ENCODE measurements around the gene SCO2.

SCO2 gene

DNA sequence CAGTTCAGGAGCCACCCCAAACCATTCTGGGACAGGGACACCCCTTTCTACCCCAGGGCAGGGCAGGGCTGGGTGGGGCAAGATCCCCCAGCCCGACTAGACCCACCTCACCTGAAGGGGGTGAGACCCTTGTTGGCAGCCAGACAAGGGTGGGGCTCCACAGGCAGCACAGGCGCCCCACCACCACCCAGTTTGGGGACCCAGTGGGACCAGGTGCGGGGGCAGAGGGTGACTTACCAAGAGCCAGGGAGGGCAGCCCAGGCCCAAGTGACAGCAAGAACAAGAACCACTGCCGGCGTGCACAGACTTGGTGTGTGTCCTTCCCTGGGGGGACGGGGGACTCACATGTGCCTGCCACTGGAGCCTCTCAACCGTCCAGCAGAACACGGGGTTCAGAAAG is 41.8 kb downstream of the SCO2 start:
- DNase-seq (ENCODE audit: low read depth, low spot score) = no peak

DNA sequence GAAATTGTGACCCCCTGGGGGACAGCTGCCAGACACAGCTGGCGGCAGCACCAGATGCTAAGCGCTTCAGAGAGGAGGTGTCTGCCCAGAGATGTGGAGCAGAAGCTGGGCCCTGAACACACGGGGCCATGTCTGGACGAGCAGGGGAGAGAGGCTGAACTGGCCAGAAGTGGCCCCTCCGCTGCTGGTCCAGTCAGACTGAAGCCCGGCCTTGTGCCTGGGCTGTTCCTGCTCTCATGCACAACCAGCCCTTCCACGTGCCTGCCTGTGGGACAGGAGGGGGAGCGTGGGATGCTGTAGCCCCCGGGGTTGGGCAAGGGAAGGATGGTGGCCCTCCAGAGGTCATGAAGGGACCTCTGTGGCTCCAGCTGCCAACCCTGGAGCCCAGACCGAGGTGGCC is 42.3 kb downstream of the SCO2 start:
- CTCF ChIA-PET = interaction anchor here (1.0 to 1.2 kb wide), 2 partner anchors 22 to 142 kb away, joined by 3 read pairs; no protein-coding TSS in a partner anchor
- POLR2A ChIA-PET = no interaction called here
- peak overlapping the region; percentile 70 for H3K4me3 ChIP-seq (ENCODE audit: low read depth, low read length)
- TF ChIP-seq, protein P1, sequence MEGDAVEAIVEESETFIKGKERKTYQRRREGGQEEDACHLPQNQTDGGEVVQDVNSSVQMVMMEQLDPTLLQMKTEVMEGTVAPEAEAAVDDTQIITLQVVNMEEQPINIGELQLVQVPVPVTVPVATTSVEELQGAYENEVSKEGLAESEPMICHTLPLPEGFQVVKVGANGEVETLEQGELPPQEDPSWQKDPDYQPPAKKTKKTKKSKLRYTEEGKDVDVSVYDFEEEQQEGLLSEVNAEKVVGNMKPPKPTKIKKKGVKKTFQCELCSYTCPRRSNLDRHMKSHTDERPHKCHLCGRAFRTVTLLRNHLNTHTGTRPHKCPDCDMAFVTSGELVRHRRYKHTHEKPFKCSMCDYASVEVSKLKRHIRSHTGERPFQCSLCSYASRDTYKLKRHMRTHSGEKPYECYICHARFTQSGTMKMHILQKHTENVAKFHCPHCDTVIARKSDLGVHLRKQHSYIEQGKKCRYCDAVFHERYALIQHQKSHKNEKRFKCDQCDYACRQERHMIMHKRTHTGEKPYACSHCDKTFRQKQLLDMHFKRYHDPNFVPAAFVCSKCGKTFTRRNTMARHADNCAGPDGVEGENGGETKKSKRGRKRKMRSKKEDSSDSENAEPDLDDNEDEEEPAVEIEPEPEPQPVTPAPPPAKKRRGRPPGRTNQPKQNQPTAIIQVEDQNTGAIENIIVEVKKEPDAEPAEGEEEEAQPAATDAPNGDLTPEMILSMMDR (IDR thresholded peaks at IDR 0.05; ENCODE audit: insufficient read depth, low read length, missing control alignments) = no peak
- no peak for DNase-seq (ENCODE audit: low read depth, low spot score)

More for the DNA sequence above, 41.8 kb downstream of the SCO2 start:
- CTCF ChIA-PET = interaction anchor here (1.0 to 1.2 kb wide), 2 partner anchors 22 to 142 kb away, joined by 3 read pairs; no protein-coding TSS in a partner anchor
- no peak overlapping the region for H3K4me3 ChIP-seq (ENCODE audit: low read depth, low read length)
- POLR2A ChIA-PET = no interaction called here
- TF ChIP-seq, protein P1 (IDR thresholded peaks at IDR 0.05; ENCODE audit: insufficient read depth, low read length, missing control alignments) = no peak

DNA sequence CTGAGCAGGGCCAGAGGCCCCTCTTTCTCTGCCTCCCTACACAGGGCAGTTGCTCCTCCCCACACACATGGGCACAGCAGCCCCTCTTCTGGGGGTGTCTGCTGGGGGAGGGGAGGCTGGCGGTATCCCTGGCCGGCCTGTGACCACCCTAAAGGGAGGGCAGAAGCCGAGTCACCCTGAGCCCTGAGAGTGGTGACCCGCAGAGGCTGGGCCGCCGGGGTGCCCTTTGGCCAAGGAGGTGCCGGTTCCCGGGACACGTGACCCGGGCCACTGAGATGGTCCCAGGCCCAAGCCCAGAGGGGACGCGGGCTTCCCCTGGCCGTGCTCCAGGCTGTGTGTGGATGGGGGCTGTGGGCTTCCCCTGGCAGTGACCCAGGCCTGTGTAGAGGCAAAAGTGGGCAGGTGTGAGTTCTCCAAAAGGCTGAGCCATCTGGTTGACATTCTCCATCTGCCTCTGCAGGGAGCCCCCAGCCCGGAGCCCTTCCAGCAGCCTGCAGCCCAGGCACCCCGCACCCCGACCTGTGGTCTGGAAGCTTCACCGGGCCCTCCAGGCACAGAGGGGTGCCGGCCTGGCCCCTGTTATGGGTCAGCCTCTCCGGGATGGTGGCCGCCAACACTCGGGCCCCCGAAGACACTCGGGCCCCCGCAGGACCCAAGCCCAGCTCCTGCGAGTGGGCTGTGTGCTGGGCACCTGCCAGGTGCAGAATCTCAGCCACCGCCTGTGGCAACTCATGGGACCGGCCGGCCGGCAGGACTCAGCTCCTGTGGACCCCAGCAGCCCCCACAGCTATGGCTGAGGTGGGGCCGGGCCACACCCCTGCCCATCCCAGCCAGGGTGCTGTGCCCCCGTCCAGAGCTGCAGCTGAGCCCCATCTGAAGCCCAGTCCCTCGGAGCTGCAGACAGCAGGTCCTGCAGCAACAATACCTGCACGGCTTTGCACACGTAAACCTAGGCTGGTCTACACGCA is 43.0 kb downstream of the SCO2 start:
- no peak for DNase-seq (ENCODE audit: low read depth, low spot score)
- ChIA-PET POLR2A (no interaction called here), CTCF (interaction anchor here (0.8 to 1.2 kb wide), 3 partner anchors 12 to 141 kb away, joined by 3 to 4 read pairs (median 3); no protein-coding TSS in a partner anchor)
- TF ChIP-seq, protein P1 (IDR thresholded peaks at IDR 0.05; ENCODE audit: insufficient read depth, low read length, missing control alignments) = no peak
- H3K4me3 ChIP-seq (ENCODE audit: low read depth, low read length) = peak overlapping the region; percentile 70

GRCh38 chr22:50481440-50482106 is 43.8 kb downstream of the SCO2 start, which contains the start of gene ADM2:
ADM2 (plus strand) TSS chr22:50481543; CDS start chr22:50481848, 305 bp downstream.
- POLR2A ChIA-PET = no interaction called here
- DNase-seq (ENCODE audit: low read depth, low spot score) = no peak
- H3K4me3 ChIP-seq (ENCODE audit: low read depth, low read length) = peak within 1 kb of the TSS; percentile 70
- TF ChIP-seq, protein P1 (IDR thresholded peaks at IDR 0.05; ENCODE audit: insufficient read depth, low read length, missing control alignments) = no peak
- CTCF ChIA-PET = interaction anchor here (1.2 kb wide), 1 partner anchor 13 kb away, joined by 4 read pairs; no protein-coding TSS in a partner anchor

DNA sequence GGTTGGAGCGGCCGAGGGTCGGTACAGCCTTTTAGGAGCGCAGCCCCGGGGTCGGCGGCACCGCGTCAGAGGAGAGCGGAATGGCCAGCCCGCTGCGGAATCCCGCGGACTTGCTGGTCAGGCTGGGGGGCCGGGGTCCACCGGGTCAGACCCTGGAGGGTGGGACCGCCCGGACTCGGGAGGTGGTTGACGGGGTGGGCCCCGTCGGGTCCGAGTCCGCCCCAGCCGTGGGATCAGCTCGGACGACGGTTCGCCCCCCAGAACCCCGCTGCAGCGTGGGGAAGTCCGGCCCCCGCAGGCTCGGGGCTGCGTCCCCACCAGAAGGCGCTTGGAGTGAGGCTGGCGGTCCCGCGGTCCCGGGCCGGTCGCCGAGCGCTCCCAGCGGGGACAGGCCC is 44.4 kb downstream of the SCO2 start:
- POLR2A ChIA-PET = no interaction called here
- CTCF ChIA-PET = interaction anchor here (1.2 to 2.1 kb wide), 2 partner anchors 13 to 16 kb away, joined by 4 to 9 read pairs; no protein-coding TSS in a partner anchor
- TF ChIP-seq, protein P1 (IDR thresholded peaks at IDR 0.05; ENCODE audit: insufficient read depth, low read length, missing control alignments) = no peak
- peak overlapping the region; percentile 70 for H3K4me3 ChIP-seq (ENCODE audit: low read depth, low read length)
- no peak for DNase-seq (ENCODE audit: low read depth, low spot score)

Measured in AG04449 (cell line).